ENCODE results near the gene ZSCAN4. TPM values are rescaled to one million over a fixed set of nuclear protein-coding genes. Genes with fewer than 3 reads are reported as not detected.

ZSCAN4 gene
- total and polyA plus RNA-seq, 4 donors = not detected

DNA sequence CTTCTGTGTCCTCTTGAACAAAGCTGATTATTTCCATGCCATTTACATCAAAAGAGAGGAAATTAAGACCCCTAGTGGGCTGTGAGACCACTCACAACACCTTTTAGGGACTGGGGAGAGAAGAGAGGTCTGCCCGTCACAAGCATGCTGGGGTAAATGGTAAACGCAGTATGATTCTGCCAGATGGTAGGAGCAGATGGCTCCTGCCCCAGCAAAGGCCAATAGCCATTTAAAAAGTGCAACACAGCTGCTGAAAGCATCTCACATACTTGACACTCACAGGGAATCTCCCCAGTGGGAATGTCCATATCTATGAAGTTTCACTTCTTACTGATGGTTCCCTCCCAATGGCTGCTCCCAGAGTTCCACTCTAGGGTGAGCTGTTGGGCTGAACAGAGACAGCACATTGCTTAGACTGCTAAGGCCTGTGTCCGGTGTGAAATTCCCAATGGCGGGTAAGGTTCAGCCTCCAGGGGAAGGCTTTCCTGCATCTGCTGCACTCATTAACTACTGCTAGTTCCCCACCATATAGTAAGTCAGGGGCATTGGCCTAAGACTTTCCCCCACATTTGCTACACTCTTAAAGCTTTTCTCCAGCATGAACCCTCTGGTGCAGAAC lies 51.3 kb downstream of the ZSCAN4 start:
- no peak for DNase-seq (ENCODE audit: low spot score)
- no peaks in the 10 kb centered on the region for H3K4me1 ChIP-seq (ENCODE audit: control insufficient read depth in 4 of 4, insufficient read depth in 4 of 4, low read length in 3 of 4)
- TF ChIP-seq HNF4G (IDR thresholded peaks at IDR 0.05) (no peak), TAF1 (conservative IDR thresholded peaks at IDR 0.05) (no peak), GABPA (IDR thresholded peaks at IDR 0.05 in 1 of 2, conservative IDR thresholded peaks at IDR 0.05 in 1 of 2) (no peak), RXRA (IDR thresholded peaks at IDR 0.05) (no peak)
- TF ChIP-seq, protein P1, sequence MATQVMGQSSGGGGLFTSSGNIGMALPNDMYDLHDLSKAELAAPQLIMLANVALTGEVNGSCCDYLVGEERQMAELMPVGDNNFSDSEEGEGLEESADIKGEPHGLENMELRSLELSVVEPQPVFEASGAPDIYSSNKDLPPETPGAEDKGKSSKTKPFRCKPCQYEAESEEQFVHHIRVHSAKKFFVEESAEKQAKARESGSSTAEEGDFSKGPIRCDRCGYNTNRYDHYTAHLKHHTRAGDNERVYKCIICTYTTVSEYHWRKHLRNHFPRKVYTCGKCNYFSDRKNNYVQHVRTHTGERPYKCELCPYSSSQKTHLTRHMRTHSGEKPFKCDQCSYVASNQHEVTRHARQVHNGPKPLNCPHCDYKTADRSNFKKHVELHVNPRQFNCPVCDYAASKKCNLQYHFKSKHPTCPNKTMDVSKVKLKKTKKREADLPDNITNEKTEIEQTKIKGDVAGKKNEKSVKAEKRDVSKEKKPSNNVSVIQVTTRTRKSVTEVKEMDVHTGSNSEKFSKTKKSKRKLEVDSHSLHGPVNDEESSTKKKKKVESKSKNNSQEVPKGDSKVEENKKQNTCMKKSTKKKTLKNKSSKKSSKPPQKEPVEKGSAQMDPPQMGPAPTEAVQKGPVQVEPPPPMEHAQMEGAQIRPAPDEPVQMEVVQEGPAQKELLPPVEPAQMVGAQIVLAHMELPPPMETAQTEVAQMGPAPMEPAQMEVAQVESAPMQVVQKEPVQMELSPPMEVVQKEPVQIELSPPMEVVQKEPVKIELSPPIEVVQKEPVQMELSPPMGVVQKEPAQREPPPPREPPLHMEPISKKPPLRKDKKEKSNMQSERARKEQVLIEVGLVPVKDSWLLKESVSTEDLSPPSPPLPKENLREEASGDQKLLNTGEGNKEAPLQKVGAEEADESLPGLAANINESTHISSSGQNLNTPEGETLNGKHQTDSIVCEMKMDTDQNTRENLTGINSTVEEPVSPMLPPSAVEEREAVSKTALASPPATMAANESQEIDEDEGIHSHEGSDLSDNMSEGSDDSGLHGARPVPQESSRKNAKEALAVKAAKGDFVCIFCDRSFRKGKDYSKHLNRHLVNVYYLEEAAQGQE (IDR thresholded peaks at IDR 0.05) = no peak
- H3K36me3 ChIP-seq (ENCODE audit: control insufficient read depth in 4 of 4, insufficient read depth in 3 of 4, low read depth in 1 of 4, low read length in 3 of 4) = peaks cover 7 to 41% (median 27%) of the 10 kb centered on the region in 4 donors
- peak overlapping the region in 2 of 3 donors; percentile 56 to 59 for H3K4me3 ChIP-seq (ENCODE audit: low read depth in 1 of 3, low read length in 3 of 3)
- peaks cover 34 to 61% (median 54%) of the 10 kb centered on the region in 4 donors for H3K9me3 ChIP-seq (ENCODE audit: control insufficient read depth in 4 of 4, low read length in 3 of 4)
- H3K27ac ChIP-seq (ENCODE audit: low read depth in 1 of 2, low read length in 2 of 2) = no peak overlapping the region
- H3K27me3 ChIP-seq (ENCODE audit: control insufficient read depth in 4 of 4, insufficient read depth in 4 of 4, low read length in 3 of 4) = no peaks in the 10 kb centered on the region
- no peak overlapping the region for H3K9ac ChIP-seq (ENCODE audit: low read depth in 1 of 2, low read length in 2 of 2)
- WGBS = 97% methylated on average over 4 of the region's 4 CpGs

DNA sequence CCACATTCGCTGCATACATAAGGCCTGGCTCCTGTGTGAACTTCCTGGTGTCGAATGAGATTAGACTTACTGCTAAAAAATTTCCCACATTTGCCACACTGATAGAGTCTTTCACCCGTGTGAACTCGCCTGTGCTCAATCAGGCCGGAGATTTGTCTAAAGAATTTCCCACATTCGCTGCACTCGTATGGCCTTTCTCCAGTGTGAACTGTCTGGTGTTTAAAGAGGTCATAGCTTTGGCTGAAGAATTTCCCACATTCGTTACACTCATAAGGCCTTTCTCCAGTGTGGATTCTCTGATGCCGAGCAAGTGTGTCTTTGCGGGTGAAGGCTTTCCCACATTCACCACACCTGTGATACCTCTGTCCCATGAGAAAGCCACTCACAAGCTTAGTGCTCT lies 52.1 kb downstream of the ZSCAN4 start:
- DNase-seq (ENCODE audit: low spot score) = no peak
- Histone ChIP-seq H3K27me3 (ENCODE audit: control insufficient read depth in 4 of 4, insufficient read depth in 4 of 4, low read length in 3 of 4) (no peaks in the 10 kb centered on the region), H3K4me1 (ENCODE audit: control insufficient read depth in 4 of 4, insufficient read depth in 4 of 4, low read length in 3 of 4) (no peaks in the 10 kb centered on the region), H3K36me3 (ENCODE audit: control insufficient read depth in 4 of 4, insufficient read depth in 3 of 4, low read depth in 1 of 4, low read length in 3 of 4) (peaks cover 7 to 41% (median 27%) of the 10 kb centered on the region in 4 donors), H3K9ac (ENCODE audit: low read depth in 1 of 2, low read length in 2 of 2) (no peak overlapping the region), H3K9me3 (ENCODE audit: control insufficient read depth in 4 of 4, low read length in 3 of 4) (peaks cover 36 to 61% (median 54%) of the 10 kb centered on the region in 4 donors), H3K27ac (ENCODE audit: low read depth in 1 of 2, low read length in 2 of 2) (no peak overlapping the region), H3K4me3 (ENCODE audit: low read depth in 1 of 3, low read length in 3 of 3) (peak overlapping the region in 2 of 3 donors; percentile 59 to 64)
- TF ChIP-seq EGR1 (IDR thresholded peaks at IDR 0.05; ENCODE audit: low read depth in 2 of 2) (no peak), YY1 (IDR thresholded peaks at IDR 0.05) (no peak), GABPA (IDR thresholded peaks at IDR 0.05 in 1 of 2, conservative IDR thresholded peaks at IDR 0.05 in 1 of 2) (no peak), SP1 (IDR thresholded peaks at IDR 0.05) (no peak), RXRA (IDR thresholded peaks at IDR 0.05) (no peak), TAF1 (conservative IDR thresholded peaks at IDR 0.05) (no peak), FOXA1 (IDR thresholded peaks at IDR 0.05) (no peak), HNF4G (IDR thresholded peaks at IDR 0.05) (no peak), JUND (IDR thresholded peaks at IDR 0.05) (no peak), NR2F2 (IDR thresholded peaks at IDR 0.05) (no peak), FOXA2 (IDR thresholded peaks at IDR 0.05) (no peak), RAD21 (IDR thresholded peaks at IDR 0.05) (no peak), HNF4A (conservative IDR thresholded peaks at IDR 0.05) (no peak)
- TF ChIP-seq, protein P2, sequence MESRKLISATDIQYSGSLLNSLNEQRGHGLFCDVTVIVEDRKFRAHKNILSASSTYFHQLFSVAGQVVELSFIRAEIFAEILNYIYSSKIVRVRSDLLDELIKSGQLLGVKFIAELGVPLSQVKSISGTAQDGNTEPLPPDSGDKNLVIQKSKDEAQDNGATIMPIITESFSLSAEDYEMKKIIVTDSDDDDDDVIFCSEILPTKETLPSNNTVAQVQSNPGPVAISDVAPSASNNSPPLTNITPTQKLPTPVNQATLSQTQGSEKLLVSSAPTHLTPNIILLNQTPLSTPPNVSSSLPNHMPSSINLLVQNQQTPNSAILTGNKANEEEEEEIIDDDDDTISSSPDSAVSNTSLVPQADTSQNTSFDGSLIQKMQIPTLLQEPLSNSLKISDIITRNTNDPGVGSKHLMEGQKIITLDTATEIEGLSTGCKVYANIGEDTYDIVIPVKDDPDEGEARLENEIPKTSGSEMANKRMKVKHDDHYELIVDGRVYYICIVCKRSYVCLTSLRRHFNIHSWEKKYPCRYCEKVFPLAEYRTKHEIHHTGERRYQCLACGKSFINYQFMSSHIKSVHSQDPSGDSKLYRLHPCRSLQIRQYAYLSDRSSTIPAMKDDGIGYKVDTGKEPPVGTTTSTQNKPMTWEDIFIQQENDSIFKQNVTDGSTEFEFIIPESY (IDR thresholded peaks at IDR 0.05) = no peak
- TF ChIP-seq, protein P3, sequence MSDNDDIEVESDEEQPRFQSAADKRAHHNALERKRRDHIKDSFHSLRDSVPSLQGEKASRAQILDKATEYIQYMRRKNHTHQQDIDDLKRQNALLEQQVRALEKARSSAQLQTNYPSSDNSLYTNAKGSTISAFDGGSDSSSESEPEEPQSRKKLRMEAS (IDR thresholded peaks at IDR 0.05) = no peak
- TF ChIP-seq, protein P4, sequence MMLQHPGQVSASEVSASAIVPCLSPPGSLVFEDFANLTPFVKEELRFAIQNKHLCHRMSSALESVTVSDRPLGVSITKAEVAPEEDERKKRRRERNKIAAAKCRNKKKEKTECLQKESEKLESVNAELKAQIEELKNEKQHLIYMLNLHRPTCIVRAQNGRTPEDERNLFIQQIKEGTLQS (IDR thresholded peaks at IDR 0.05) = no peak
- TF ChIP-seq, protein P1 (IDR thresholded peaks at IDR 0.05) = no peak
- TF ChIP-seq, protein P5, sequence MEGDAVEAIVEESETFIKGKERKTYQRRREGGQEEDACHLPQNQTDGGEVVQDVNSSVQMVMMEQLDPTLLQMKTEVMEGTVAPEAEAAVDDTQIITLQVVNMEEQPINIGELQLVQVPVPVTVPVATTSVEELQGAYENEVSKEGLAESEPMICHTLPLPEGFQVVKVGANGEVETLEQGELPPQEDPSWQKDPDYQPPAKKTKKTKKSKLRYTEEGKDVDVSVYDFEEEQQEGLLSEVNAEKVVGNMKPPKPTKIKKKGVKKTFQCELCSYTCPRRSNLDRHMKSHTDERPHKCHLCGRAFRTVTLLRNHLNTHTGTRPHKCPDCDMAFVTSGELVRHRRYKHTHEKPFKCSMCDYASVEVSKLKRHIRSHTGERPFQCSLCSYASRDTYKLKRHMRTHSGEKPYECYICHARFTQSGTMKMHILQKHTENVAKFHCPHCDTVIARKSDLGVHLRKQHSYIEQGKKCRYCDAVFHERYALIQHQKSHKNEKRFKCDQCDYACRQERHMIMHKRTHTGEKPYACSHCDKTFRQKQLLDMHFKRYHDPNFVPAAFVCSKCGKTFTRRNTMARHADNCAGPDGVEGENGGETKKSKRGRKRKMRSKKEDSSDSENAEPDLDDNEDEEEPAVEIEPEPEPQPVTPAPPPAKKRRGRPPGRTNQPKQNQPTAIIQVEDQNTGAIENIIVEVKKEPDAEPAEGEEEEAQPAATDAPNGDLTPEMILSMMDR (IDR thresholded peaks at IDR 0.05; ENCODE audit: low read depth, low read length, missing input control) = no peak
- 98% methylated on average over 10 of the region's 10 CpGs for WGBS
